ENCODE data around the gene MPV17.

Gene MPV17

DNA sequence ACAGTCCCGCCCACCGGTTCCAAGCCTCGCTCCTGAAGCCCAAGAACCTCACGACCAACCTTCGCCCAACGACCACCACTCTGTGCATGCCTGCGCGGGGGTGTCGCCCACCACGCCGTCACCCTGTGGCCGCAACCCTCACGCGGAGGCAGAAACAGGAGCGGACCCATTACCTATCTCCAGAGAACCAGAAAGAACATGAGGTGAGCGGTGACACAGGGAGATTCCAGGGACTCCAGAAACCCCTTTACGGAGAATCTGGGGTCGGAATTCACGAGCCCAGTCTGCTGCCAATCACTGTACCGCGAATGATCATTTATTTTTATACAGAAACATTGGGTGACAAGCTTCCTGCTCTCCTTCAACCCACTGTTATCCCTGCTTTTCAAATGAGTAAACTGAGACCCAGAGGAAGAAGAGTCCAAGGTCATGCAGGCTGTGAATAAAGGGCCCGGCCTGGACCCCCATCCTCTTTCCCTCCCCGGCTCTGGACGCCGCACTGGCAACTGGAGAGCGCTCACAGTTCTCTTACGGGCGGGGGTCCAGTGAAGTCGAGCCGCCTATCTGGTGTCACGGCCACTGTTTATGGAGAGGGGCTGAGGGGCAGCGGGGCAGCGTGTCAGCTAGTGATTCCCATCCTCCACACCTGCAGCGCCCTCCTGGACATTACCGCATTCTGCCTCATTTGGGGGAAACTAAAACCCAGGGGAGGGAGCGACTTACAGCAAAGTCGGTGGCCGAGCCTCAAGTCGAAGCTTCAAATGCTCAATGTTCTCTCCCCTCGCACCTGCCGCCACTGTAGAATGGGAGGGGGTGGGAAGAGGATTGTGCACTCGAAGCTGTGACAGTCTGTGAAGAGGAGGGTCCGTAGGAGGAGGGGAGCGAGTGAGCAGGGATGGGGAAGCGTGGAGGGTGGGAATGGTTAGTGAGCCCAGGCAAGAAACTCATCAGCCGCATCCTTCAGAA, 59.3 kb downstream of the MPV17 start:
- WGBS, 2 experiments (ENCODE audit: insufficient coverage in 2 of 2) = 2 to 3% methylated on average over 30 to 31 of the region's 46 CpGs
- peak overlapping the region; percentile 31 for H3K4me3 ChIP-seq (ENCODE audit: extremely low read depth, insufficient read depth, low read length, poor library complexity, severe bottlenecking)

DNA sequence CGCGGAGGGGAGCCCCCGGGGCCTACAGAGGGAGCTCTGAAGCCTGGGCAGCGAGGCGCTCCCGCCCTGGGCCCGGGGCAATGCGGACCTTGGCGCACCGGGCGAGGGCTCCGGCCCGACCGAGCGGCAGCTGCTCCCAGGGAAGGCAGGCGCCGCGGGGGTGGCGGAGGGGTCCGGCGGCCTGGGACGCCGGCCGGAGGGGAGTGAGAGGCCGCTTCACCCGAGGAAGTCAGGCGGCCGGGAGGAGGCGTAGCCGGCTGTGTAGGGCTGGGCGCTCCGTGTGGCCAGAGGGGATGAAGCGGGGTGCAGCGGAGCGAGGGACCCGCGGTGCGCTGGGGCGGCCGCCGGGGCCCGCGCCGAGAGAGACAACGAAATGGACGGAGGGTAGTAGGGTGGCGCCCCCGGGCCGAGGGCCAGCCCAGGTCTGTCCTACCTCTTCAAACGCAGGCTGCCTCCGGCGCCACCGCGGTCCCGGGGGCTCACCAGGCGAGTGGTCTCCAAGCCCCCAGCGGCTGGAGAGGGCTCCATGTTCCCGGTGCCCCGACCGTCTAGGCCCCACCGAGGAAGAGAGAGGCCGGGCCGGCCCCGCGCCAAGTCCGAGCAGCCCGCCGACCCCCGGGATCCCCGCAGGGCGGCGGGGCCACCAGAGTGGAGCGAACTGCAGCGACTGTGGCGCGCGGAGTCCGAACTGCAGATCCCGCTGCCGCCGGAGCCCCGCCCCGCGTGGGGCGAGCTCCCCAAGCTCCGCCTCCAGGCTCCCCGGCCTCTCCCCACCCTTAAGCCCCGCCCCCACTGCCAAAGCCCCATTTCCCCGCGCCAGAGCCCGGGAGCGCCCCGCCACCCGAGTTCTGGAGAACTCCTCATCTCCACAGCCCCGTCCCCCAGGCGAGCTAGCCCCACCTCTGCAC, 60.3 kb downstream of the MPV17 start, which contains the start of gene SLC30A3:
Gene SLC30A3 (minus strand): TSS at position 669 of the 908 bp plus-strand sequence. CDS start 141 bp downstream, at position 528.
- peak within 1 kb of the TSS; percentile 31 for H3K4me3 ChIP-seq (ENCODE audit: extremely low read depth, insufficient read depth, low read length, poor library complexity, severe bottlenecking)
- 1% methylated on average over 51 to 81 of the region's 96 CpGs for WGBS, 2 experiments (ENCODE audit: insufficient coverage in 2 of 2)
- no peaks in the 10 kb centered on the region for H3K36me3 ChIP-seq (ENCODE audit: control insufficient read depth, insufficient read depth, low read length)
- peaks cover 8% of the 10 kb centered on the region for H3K4me1 ChIP-seq (ENCODE audit: control insufficient read depth, insufficient read depth, low read length, poor library complexity, severe bottlenecking)
- no peaks in the 10 kb centered on the region for H3K9me3 ChIP-seq (ENCODE audit: control insufficient read depth, low read length)
- H3K27ac ChIP-seq (ENCODE audit: low read depth, low read length, severe bottlenecking) = no peak within 1 kb of the TSS

More for the DNA sequence above, 59.3 kb downstream of the MPV17 start:
- H3K27ac ChIP-seq (ENCODE audit: low read depth, low read length, severe bottlenecking) = no peak overlapping the region
- H3K4me1 ChIP-seq (ENCODE audit: control insufficient read depth, insufficient read depth, low read length, poor library complexity, severe bottlenecking) = peaks cover 8% of the 10 kb centered on the region
- no peaks in the 10 kb centered on the region for H3K36me3 ChIP-seq (ENCODE audit: control insufficient read depth, insufficient read depth, low read length)
- no peaks in the 10 kb centered on the region for H3K9me3 ChIP-seq (ENCODE audit: control insufficient read depth, low read length)

GRCh38 chr2:27261926-27262298, 61.0 kb downstream of the MPV17 start:
- H3K36me3 ChIP-seq (ENCODE audit: control insufficient read depth, insufficient read depth, low read length) = no peaks in the 10 kb centered on the region
- 3% methylated on average over 23 to 35 of the region's 40 CpGs for WGBS, 2 experiments (ENCODE audit: insufficient coverage in 2 of 2)
- H3K4me1 ChIP-seq (ENCODE audit: control insufficient read depth, insufficient read depth, low read length, poor library complexity, severe bottlenecking) = peaks cover 8% of the 10 kb centered on the region
- H3K4me3 ChIP-seq (ENCODE audit: extremely low read depth, insufficient read depth, low read length, poor library complexity, severe bottlenecking) = no peak overlapping the region
- H3K27ac ChIP-seq (ENCODE audit: low read depth, low read length, severe bottlenecking) = no peak overlapping the region
- H3K9me3 ChIP-seq (ENCODE audit: control insufficient read depth, low read length) = no peaks in the 10 kb centered on the region

- Histone ChIP-seq H3K27ac (ENCODE audit: low read depth, low read length, severe bottlenecking) (no peak overlapping the region), H3K36me3 (ENCODE audit: control insufficient read depth, insufficient read depth, low read length) (no peaks in the 10 kb centered on the region), H3K4me3 (ENCODE audit: extremely low read depth, insufficient read depth, low read length, poor library complexity, severe bottlenecking) (no peak overlapping the region), H3K4me1 (ENCODE audit: control insufficient read depth, insufficient read depth, low read length, poor library complexity, severe bottlenecking) (peaks cover 8% of the 10 kb centered on the region), H3K9me3 (ENCODE audit: control insufficient read depth, low read length) (no peaks in the 10 kb centered on the region)
- WGBS, 2 experiments (ENCODE audit: insufficient coverage in 2 of 2) = 36 to 76% methylated on average over 5 to 9 of the region's 11 CpGs
Measured at GRCh38 chr2:27261241-27261925, 61.5 kb downstream of the MPV17 start.
